Neural progenitor cell (in vitro differentiated cells): ENCODE data around the gene LPAR5. TPM values are rescaled to one million over a fixed set of nuclear protein-coding genes. Genes with fewer than 3 reads are reported as not detected.

ENCODE experiments used
- DNase-seq: peaks from one replicate; pipeline ENCODE4 v3.0.0-alpha.2; 2016; ENCODE audit warnings: low spot score
- H2AFZ ChIP-seq: fragments of 200-600 bp; sonication (generic); replicated peaks from 2 replicates; pipeline ENCODE4 v1.6.1; 2016; ENCODE audit warnings: antibody characterized with exemption
- H3F3A ChIP-seq: fragments of 200-600 bp; sonication (generic); 2 replicates; pipeline ENCODE4 v1.6.1; 2016; ENCODE audit warnings: antibody characterized with exemption, low read depth
- H3K27ac ChIP-seq: fragments of 200-600 bp; sonication (generic); 2 replicates; pipeline ENCODE4 v1.5.1; 2016; ENCODE audit warnings: mild to moderate bottlenecking
- H3K27me3 ChIP-seq: fragments of 200-600 bp; sonication (generic); 2 replicates; pipeline ENCODE4 v1.6.1; 2016; ENCODE audit warnings: mild to moderate bottlenecking, moderate library complexity
- H3K36me3 ChIP-seq: fragments of 200-600 bp; sonication (generic); 2 replicates; pipeline ENCODE4 v1.5.1; 2016
- H3K4me1 ChIP-seq: fragments of 200-600 bp; sonication (generic); 2 replicates; pipeline ENCODE4 v1.6.1; 2016; ENCODE audit warnings: mixed run types
- H3K4me2 ChIP-seq: fragments of 200-600 bp; sonication (generic); 2 replicates; pipeline ENCODE4 v1.6.1; 2016
- H3K4me3 ChIP-seq: fragments of 200-600 bp; sonication (generic); 2 replicates; pipeline ENCODE4 v1.5.1; 2016
- H3K79me2 ChIP-seq: fragments of 200-600 bp; sonication (generic); 2 replicates; pipeline ENCODE4 v1.6.1; 2016; ENCODE audit warnings: low read depth
- H3K9ac ChIP-seq: fragments of 200-600 bp; sonication (generic); 2 replicates; pipeline ENCODE4 v1.6.1; 2016
- H3K9me3 ChIP-seq: fragments of 200-600 bp; sonication (generic); 2 replicates; pipeline ENCODE4 v1.5.1; 2016; ENCODE audit warnings: low read depth
- H4K20me1 ChIP-seq: fragments of 200-600 bp; sonication (generic); 2 replicates; pipeline ENCODE4 v1.6.1; 2016; ENCODE audit warnings: low read depth
- H3K27ac Mint-ChIP-seq: 3 replicates; pipeline ENCODE4 v1.8.0; 2021; ENCODE audit warnings: mixed read lengths
- H3K27me3 Mint-ChIP-seq: 2 replicates; pipeline ENCODE4 v1.8.0; 2022; ENCODE audit warnings: low read depth, mild to moderate bottlenecking, inconsistent platforms, moderate library complexity, mixed read lengths; ENCODE audit not compliant: insufficient read depth
- H3K36me3 Mint-ChIP-seq: 3 replicates; pipeline ENCODE4 v1.8.0; 2021; ENCODE audit warnings: mixed read lengths
- H3K4me1 Mint-ChIP-seq: 3 replicates; pipeline ENCODE4 v1.8.0; 2021; ENCODE audit warnings: mixed read lengths
- H3K4me3 Mint-ChIP-seq: 3 replicates; pipeline ENCODE4 v1.8.0; 2021; ENCODE audit warnings: mild to moderate bottlenecking, moderate library complexity, mixed read lengths
- H3K9me3 Mint-ChIP-seq: 3 replicates; pipeline ENCODE4 v1.8.0; 2020; ENCODE audit warnings: mixed read lengths
- EZH2 ChIP-seq: fragments of 200-600 bp; sonication (generic); IDR thresholded peaks from 2 replicates; pipeline ENCODE4 v1.6.1; 2017; ENCODE audit warnings: antibody characterized with exemption, mild to moderate bottlenecking, moderate library complexity
- EZH2phosphoT487 ChIP-seq: fragments of 200-600 bp; sonication (generic); IDR thresholded peaks from 2 replicates; pipeline ENCODE4 v1.6.1; 2017; ENCODE audit warnings: antibody characterized with exemption
- total RNA-seq: library from RNA; depleted of rRNA; stranded (reverse); fragments of >200 nt; gene quantifications from 2 replicates; pipeline ENCODE4 v1.2.3, GENCODE V29; 2015; ENCODE audit warnings: low replicate concordance
- TF ChIP-seq, protein P1 (sequence below): fragments of 200-600 bp; sonication (generic); IDR thresholded peaks from 2 replicates; pipeline ENCODE4 v1.5.1; 2017; ENCODE audit warnings: antibody characterized with exemption, mild to moderate bottlenecking

LPAR5 gene
- total RNA-seq, 1 donor from 2014 or later, result 0.04 TPM

DNA sequence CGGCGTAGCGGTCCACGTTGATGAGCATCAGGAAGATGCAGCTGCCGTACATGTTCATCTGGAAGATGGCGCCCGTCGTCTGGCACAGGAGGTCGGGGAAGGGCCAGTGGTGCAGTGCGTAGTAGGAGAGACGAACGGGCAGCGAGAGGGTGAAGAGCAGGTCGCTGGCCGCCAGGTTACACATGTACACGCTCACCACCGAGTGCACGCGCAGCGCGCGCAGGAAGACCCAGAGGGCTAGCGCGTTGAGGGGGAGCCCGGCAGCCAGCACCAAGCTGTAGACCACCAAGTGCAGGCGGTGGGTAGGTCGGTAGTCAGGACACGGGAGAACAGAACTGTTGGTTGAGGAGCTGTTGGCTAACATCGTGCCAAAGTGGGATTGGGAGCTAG, 14.9 kb downstream of the LPAR5 start:
- Histone ChIP-seq H4K20me1 (no peaks in the 10 kb centered on the region), H3K79me2 (no peaks in the 10 kb centered on the region), H3K4me2 (no peak overlapping the region), H3K9me3 (no peaks in the 10 kb centered on the region), H3K4me3 (no peak overlapping the region), H3K9ac (no peak overlapping the region), H3K4me1 (no peaks in the 10 kb centered on the region), H3K27ac (no peak overlapping the region), H3K27me3 (peaks cover 30% of the 10 kb centered on the region), H3K36me3 (no peaks in the 10 kb centered on the region), H3F3A (peaks cover 24% of the 10 kb centered on the region), H2AFZ (peak overlapping the region; percentile 90)
- Mint-ChIP-seq H3K4me3 (peak overlapping the region; percentile 67), H3K27ac (no peak overlapping the region), H3K36me3 (no peaks in the 10 kb centered on the region), H3K27me3 (peaks cover 13% of the 10 kb centered on the region), H3K4me1 (peaks cover 15% of the 10 kb centered on the region), H3K9me3 (no peaks in the 10 kb centered on the region)
- TF ChIP-seq EZH2 (no peak), EZH2phosphoT487 (no peak)
- TF ChIP-seq, protein P1, sequence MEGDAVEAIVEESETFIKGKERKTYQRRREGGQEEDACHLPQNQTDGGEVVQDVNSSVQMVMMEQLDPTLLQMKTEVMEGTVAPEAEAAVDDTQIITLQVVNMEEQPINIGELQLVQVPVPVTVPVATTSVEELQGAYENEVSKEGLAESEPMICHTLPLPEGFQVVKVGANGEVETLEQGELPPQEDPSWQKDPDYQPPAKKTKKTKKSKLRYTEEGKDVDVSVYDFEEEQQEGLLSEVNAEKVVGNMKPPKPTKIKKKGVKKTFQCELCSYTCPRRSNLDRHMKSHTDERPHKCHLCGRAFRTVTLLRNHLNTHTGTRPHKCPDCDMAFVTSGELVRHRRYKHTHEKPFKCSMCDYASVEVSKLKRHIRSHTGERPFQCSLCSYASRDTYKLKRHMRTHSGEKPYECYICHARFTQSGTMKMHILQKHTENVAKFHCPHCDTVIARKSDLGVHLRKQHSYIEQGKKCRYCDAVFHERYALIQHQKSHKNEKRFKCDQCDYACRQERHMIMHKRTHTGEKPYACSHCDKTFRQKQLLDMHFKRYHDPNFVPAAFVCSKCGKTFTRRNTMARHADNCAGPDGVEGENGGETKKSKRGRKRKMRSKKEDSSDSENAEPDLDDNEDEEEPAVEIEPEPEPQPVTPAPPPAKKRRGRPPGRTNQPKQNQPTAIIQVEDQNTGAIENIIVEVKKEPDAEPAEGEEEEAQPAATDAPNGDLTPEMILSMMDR, result no peak
- DNase-seq, result no peak

DNA sequence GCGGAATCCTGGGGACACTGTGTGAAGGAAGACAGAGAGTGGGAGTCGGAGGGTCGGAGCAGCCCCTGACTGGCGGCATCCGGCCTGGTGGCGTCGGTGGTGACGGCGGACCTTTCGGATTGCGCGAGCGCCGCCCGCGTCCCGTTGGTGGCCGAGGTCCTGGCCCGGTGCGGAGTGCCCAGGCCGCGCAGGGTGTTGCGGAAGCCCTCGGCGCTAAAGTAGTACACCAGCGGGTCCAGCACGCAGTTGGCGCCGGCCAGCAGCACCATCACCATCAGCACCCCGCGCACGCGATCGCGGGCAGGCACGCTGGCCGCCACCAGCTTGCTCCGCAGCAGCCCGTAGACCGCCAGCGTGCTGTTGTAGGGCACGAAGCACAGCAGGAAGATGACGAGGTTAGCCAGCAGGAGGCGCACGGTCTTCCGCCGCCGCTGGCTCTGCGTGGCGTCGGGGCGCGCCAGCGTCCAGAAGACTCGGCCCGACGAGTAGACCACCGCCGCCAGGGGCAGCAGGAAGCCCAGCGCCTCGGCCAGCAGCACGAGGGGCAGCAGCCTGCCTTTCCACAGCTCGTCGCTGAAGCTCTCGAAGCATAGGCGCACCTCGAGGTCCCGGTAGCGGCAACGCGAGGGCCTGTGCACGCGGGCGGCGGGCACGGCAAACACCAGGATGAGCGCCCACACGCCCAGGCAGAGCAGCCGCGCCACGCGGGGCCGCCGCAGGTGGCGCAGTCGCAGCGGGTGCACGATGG, 15.4 kb downstream of the LPAR5 start:
- Histone ChIP-seq H3K9me3 (no peaks in the 10 kb centered on the region), H3K79me2 (no peaks in the 10 kb centered on the region), H3K4me2 (no peak overlapping the region), H3K4me3 (no peak overlapping the region), H3K4me1 (no peaks in the 10 kb centered on the region), H2AFZ (peak overlapping the region; percentile 90), H3K36me3 (no peaks in the 10 kb centered on the region), H3K9ac (no peak overlapping the region), H3K27ac (no peak overlapping the region), H3K27me3 (peaks cover 30% of the 10 kb centered on the region), H3F3A (peaks cover 29% of the 10 kb centered on the region), H4K20me1 (no peaks in the 10 kb centered on the region)
- TF ChIP-seq, protein P1, result peak; percentile 70
- TF ChIP-seq EZH2phosphoT487, result no peak
- H3K27me3 Mint-ChIP-seq, result peaks cover 16% of the 10 kb centered on the region
- H3K4me3 Mint-ChIP-seq, result no peak overlapping the region
- no peaks in the 10 kb centered on the region for H3K36me3 Mint-ChIP-seq
- H3K9me3 Mint-ChIP-seq, result no peaks in the 10 kb centered on the region
- peak; percentile 92 for DNase-seq
- no peak overlapping the region for H3K27ac Mint-ChIP-seq
- peaks cover 15% of the 10 kb centered on the region for H3K4me1 Mint-ChIP-seq

DNA sequence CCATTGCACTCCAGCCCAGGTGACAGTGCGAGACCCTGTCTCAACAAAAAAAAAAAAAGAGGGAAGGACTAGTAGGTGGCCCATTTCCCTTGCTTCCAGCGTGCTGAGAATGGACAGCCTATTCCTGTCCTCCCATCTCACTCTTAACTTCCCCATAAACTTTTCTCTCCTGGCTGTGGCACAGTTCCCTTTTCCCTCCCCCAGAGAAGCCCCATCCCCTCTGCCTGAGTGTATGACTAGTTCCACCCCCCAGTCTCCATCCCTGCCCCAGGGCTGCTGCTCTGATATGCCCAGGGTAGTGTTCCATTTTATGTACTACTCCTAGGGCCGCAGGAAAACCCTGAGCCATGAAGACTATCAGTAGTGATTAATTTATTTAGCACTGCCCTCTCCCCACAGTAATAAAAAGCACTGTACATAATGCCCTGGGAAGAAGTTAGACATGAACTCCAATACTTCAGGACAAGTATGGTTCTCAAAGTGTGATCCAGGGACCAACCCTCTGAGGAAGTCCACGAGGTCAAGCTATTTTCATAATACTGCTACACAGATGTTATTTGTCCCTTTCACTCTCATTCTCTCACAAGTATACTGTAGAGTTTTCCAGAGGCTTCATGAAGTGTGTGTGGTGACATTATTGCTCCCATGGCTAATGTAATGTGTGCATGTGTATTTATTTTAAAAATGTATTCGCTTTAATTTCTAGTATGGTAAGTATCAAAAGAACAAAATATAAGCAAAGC, 17.1 kb downstream of the LPAR5 start:
- H3K27ac ChIP-seq, result no peak overlapping the region
- Mint-ChIP-seq H3K9me3 (no peaks in the 10 kb centered on the region), H3K27ac (no peak overlapping the region), H3K4me1 (peaks cover 24% of the 10 kb centered on the region), H3K36me3 (no peaks in the 10 kb centered on the region), H3K27me3 (peaks cover 16% of the 10 kb centered on the region), H3K4me3 (no peak overlapping the region)
- no peak for DNase-seq
- no peaks in the 10 kb centered on the region for H3K36me3 ChIP-seq
- H3K79me2 ChIP-seq, result no peaks in the 10 kb centered on the region
- H3K4me2 ChIP-seq, result no peak overlapping the region
- TF ChIP-seq EZH2, result no peak
- no peak for TF ChIP-seq EZH2phosphoT487
- TF ChIP-seq, protein P1, result no peak
- H4K20me1 ChIP-seq, result no peaks in the 10 kb centered on the region
- no peak overlapping the region for H2AFZ ChIP-seq
- H3K4me3 ChIP-seq, result no peak overlapping the region
- no peak overlapping the region for H3K9ac ChIP-seq
- H3K4me1 ChIP-seq, result peaks cover 5% of the 10 kb centered on the region
- H3K27me3 ChIP-seq, result peaks cover 30% of the 10 kb centered on the region
- H3F3A ChIP-seq, result peaks cover 45% of the 10 kb centered on the region
- H3K9me3 ChIP-seq, result no peaks in the 10 kb centered on the region
